Neural progenitor cell (in vitro differentiated cells): ENCODE data around the gene GULP1. TPM values are rescaled to one million over a fixed set of nuclear protein-coding genes. Genes with fewer than 3 reads are reported as not detected.

ENCODE experiments used
- DNase-seq: peaks from one replicate; pipeline ENCODE4 v3.0.0-alpha.2; 2016; ENCODE audit warnings: low spot score
- H2AFZ ChIP-seq: fragments of 200-600 bp; sonication (generic); replicated peaks from 2 replicates; pipeline ENCODE4 v1.6.1; 2016; ENCODE audit warnings: antibody characterized with exemption
- H3F3A ChIP-seq: fragments of 200-600 bp; sonication (generic); 2 replicates; pipeline ENCODE4 v1.6.1; 2016; ENCODE audit warnings: antibody characterized with exemption, low read depth
- H3K27ac ChIP-seq: fragments of 200-600 bp; sonication (generic); 2 replicates; pipeline ENCODE4 v1.5.1; 2016; ENCODE audit warnings: mild to moderate bottlenecking
- H3K27me3 ChIP-seq: fragments of 200-600 bp; sonication (generic); 2 replicates; pipeline ENCODE4 v1.6.1; 2016; ENCODE audit warnings: mild to moderate bottlenecking, moderate library complexity
- H3K36me3 ChIP-seq: fragments of 200-600 bp; sonication (generic); 2 replicates; pipeline ENCODE4 v1.5.1; 2016
- H3K4me1 ChIP-seq: fragments of 200-600 bp; sonication (generic); 2 replicates; pipeline ENCODE4 v1.6.1; 2016; ENCODE audit warnings: mixed run types
- H3K4me2 ChIP-seq: fragments of 200-600 bp; sonication (generic); 2 replicates; pipeline ENCODE4 v1.6.1; 2016
- H3K4me3 ChIP-seq: fragments of 200-600 bp; sonication (generic); 2 replicates; pipeline ENCODE4 v1.5.1; 2016
- H3K79me2 ChIP-seq: fragments of 200-600 bp; sonication (generic); 2 replicates; pipeline ENCODE4 v1.6.1; 2016; ENCODE audit warnings: low read depth
- H3K9ac ChIP-seq: fragments of 200-600 bp; sonication (generic); 2 replicates; pipeline ENCODE4 v1.6.1; 2016
- H3K9me3 ChIP-seq: fragments of 200-600 bp; sonication (generic); 2 replicates; pipeline ENCODE4 v1.5.1; 2016; ENCODE audit warnings: low read depth
- H4K20me1 ChIP-seq: fragments of 200-600 bp; sonication (generic); 2 replicates; pipeline ENCODE4 v1.6.1; 2016; ENCODE audit warnings: low read depth
- H3K27ac Mint-ChIP-seq: 3 replicates; pipeline ENCODE4 v1.8.0; 2021; ENCODE audit warnings: mixed read lengths
- H3K27me3 Mint-ChIP-seq: 2 replicates; pipeline ENCODE4 v1.8.0; 2022; ENCODE audit warnings: low read depth, mild to moderate bottlenecking, inconsistent platforms, moderate library complexity, mixed read lengths; ENCODE audit not compliant: insufficient read depth
- H3K36me3 Mint-ChIP-seq: 3 replicates; pipeline ENCODE4 v1.8.0; 2021; ENCODE audit warnings: mixed read lengths
- H3K4me1 Mint-ChIP-seq: 3 replicates; pipeline ENCODE4 v1.8.0; 2021; ENCODE audit warnings: mixed read lengths
- H3K4me3 Mint-ChIP-seq: 3 replicates; pipeline ENCODE4 v1.8.0; 2021; ENCODE audit warnings: mild to moderate bottlenecking, moderate library complexity, mixed read lengths
- H3K9me3 Mint-ChIP-seq: 3 replicates; pipeline ENCODE4 v1.8.0; 2020; ENCODE audit warnings: mixed read lengths
- EZH2 ChIP-seq: fragments of 200-600 bp; sonication (generic); IDR thresholded peaks from 2 replicates; pipeline ENCODE4 v1.6.1; 2017; ENCODE audit warnings: antibody characterized with exemption, mild to moderate bottlenecking, moderate library complexity
- EZH2phosphoT487 ChIP-seq: fragments of 200-600 bp; sonication (generic); IDR thresholded peaks from 2 replicates; pipeline ENCODE4 v1.6.1; 2017; ENCODE audit warnings: antibody characterized with exemption
- total RNA-seq: library from RNA; depleted of rRNA; stranded (reverse); fragments of >200 nt; gene quantifications from 2 replicates; pipeline ENCODE4 v1.2.3, GENCODE V29; 2015; ENCODE audit warnings: low replicate concordance
- TF ChIP-seq, protein P1 (sequence below): fragments of 200-600 bp; sonication (generic); IDR thresholded peaks from 2 replicates; pipeline ENCODE4 v1.5.1; 2017; ENCODE audit warnings: antibody characterized with exemption, mild to moderate bottlenecking

GULP1 gene
- total RNA-seq, 1 donor from 2014 or later: 154 TPM

DNA sequence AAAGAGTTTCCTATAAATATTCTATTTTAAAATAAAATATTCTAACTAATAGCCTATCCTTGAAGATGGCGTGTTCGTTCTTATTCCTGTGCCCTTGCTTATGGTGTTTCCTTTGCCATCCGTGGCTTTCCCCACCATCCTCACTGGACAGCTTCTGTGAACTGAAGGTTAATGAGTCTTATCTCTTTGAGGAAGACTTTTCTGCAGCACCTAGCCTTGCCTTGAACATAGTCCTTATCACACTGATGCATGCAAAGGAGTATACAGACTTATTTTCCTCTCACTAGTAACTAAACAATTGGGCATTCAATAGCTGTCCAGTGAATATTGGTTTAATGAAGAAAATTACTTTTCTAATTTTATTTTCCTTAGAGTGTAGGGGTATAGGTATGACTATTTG is 88.1 kb downstream of the GULP1 start:
- Mint-ChIP-seq H3K36me3 (peaks cover 26% of the 10 kb centered on the region), H3K27ac (no peak overlapping the region), H3K27me3 (no peaks in the 10 kb centered on the region), H3K4me3 (no peak overlapping the region), H3K9me3 (peaks cover 23% of the 10 kb centered on the region), H3K4me1 (no peaks in the 10 kb centered on the region)
- Histone ChIP-seq H3K9me3 (no peaks in the 10 kb centered on the region), H3K4me2 (no peak overlapping the region), H3K4me1 (peaks cover 6% of the 10 kb centered on the region), H3K27me3 (no peaks in the 10 kb centered on the region), H3K4me3 (no peak overlapping the region), H3K27ac (peak overlapping the region; percentile 33), H3K9ac (no peak overlapping the region), H2AFZ (no peak overlapping the region), H3F3A (no peaks in the 10 kb centered on the region), H3K36me3 (peaks cover 14% of the 10 kb centered on the region), H3K79me2 (peaks cover 91% of the 10 kb centered on the region), H4K20me1 (no peaks in the 10 kb centered on the region)
- TF ChIP-seq EZH2phosphoT487: no peak
- TF ChIP-seq, protein P1, sequence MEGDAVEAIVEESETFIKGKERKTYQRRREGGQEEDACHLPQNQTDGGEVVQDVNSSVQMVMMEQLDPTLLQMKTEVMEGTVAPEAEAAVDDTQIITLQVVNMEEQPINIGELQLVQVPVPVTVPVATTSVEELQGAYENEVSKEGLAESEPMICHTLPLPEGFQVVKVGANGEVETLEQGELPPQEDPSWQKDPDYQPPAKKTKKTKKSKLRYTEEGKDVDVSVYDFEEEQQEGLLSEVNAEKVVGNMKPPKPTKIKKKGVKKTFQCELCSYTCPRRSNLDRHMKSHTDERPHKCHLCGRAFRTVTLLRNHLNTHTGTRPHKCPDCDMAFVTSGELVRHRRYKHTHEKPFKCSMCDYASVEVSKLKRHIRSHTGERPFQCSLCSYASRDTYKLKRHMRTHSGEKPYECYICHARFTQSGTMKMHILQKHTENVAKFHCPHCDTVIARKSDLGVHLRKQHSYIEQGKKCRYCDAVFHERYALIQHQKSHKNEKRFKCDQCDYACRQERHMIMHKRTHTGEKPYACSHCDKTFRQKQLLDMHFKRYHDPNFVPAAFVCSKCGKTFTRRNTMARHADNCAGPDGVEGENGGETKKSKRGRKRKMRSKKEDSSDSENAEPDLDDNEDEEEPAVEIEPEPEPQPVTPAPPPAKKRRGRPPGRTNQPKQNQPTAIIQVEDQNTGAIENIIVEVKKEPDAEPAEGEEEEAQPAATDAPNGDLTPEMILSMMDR: no peak
- TF ChIP-seq EZH2: no peak
- no peak for DNase-seq

GRCh38 chr2:188380280-188380679 is 88.6 kb downstream of the GULP1 start:
- Histone ChIP-seq H3K9me3 (no peaks in the 10 kb centered on the region), H3K27ac (no peak overlapping the region), H3F3A (no peaks in the 10 kb centered on the region), H3K9ac (no peak overlapping the region), H4K20me1 (no peaks in the 10 kb centered on the region), H3K4me2 (no peak overlapping the region), H3K27me3 (no peaks in the 10 kb centered on the region), H3K4me1 (peaks cover 1% of the 10 kb centered on the region), H3K4me3 (no peak overlapping the region), H3K36me3 (peaks cover 16% of the 10 kb centered on the region), H3K79me2 (peaks cover 86% of the 10 kb centered on the region), H2AFZ (no peak overlapping the region)
- TF ChIP-seq, protein P1: no peak
- TF ChIP-seq EZH2phosphoT487 (no peak), EZH2 (no peak)
- H3K4me1 Mint-ChIP-seq: no peaks in the 10 kb centered on the region
- no peaks in the 10 kb centered on the region for H3K27me3 Mint-ChIP-seq
- peaks cover 29% of the 10 kb centered on the region for H3K9me3 Mint-ChIP-seq
- no peak overlapping the region for H3K27ac Mint-ChIP-seq
- peaks cover 29% of the 10 kb centered on the region for H3K36me3 Mint-ChIP-seq
- DNase-seq: no peak
- no peak overlapping the region for H3K4me3 Mint-ChIP-seq

GRCh38 chr2:188381614-188382013 is 89.9 kb downstream of the GULP1 start:
- no peak overlapping the region for H3K27ac Mint-ChIP-seq
- Histone ChIP-seq H2AFZ (no peak overlapping the region), H3K27ac (no peak overlapping the region), H4K20me1 (no peaks in the 10 kb centered on the region), H3K79me2 (peaks cover 73% of the 10 kb centered on the region), H3K27me3 (no peaks in the 10 kb centered on the region), H3K36me3 (peaks cover 21% of the 10 kb centered on the region), H3F3A (no peaks in the 10 kb centered on the region), H3K9me3 (peaks cover 8% of the 10 kb centered on the region), H3K9ac (no peak overlapping the region), H3K4me2 (no peak overlapping the region), H3K4me1 (no peaks in the 10 kb centered on the region), H3K4me3 (no peak overlapping the region)
- no peak for DNase-seq
- no peak overlapping the region for H3K4me3 Mint-ChIP-seq
- H3K4me1 Mint-ChIP-seq: no peaks in the 10 kb centered on the region
- H3K27me3 Mint-ChIP-seq: peaks cover 2% of the 10 kb centered on the region
- H3K36me3 Mint-ChIP-seq: peaks cover 33% of the 10 kb centered on the region
- H3K9me3 Mint-ChIP-seq: peaks cover 36% of the 10 kb centered on the region
- TF ChIP-seq EZH2: no peak
- TF ChIP-seq, protein P1: no peak

DNA sequence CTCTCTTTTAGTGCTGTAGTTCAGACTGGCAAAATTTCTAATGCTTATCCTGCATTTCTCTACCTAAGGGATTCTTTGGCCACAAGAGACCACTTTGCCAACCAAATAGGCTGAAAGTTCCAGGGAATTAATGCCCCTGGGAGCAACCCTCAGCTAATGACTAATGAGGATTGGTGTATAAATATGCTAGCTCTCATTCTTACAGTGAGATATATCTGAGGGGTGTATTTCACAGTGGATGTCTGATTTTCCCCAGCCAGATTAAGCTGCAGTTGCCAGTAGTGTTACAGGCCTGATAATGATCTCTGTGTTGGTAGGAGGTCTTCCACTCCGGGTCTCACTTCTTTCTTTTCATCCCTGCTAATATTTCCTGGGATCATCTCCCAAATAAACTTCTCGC is 90.4 kb downstream of the GULP1 start:
- Histone ChIP-seq H3K9me3 (peaks cover 8% of the 10 kb centered on the region), H3K27ac (no peak overlapping the region), H3K4me2 (no peak overlapping the region), H3K79me2 (peaks cover 68% of the 10 kb centered on the region), H2AFZ (no peak overlapping the region), H3K9ac (no peak overlapping the region), H3K4me3 (no peak overlapping the region), H3K36me3 (peaks cover 21% of the 10 kb centered on the region), H3K4me1 (no peaks in the 10 kb centered on the region), H3K27me3 (no peaks in the 10 kb centered on the region), H3F3A (no peaks in the 10 kb centered on the region), H4K20me1 (no peaks in the 10 kb centered on the region)
- H3K27me3 Mint-ChIP-seq: peaks cover 2% of the 10 kb centered on the region
- H3K36me3 Mint-ChIP-seq: peaks cover 33% of the 10 kb centered on the region
- TF ChIP-seq, protein P1: no peak
- no peak for TF ChIP-seq EZH2phosphoT487
- TF ChIP-seq EZH2: no peak
- DNase-seq: no peak
- peaks cover 36% of the 10 kb centered on the region for H3K9me3 Mint-ChIP-seq
- no peaks in the 10 kb centered on the region for H3K4me1 Mint-ChIP-seq
- no peak overlapping the region for H3K4me3 Mint-ChIP-seq
- H3K27ac Mint-ChIP-seq: no peak overlapping the region
